ENCODE results near the gene MTMR2.

MTMR2 gene

GRCh38 chr11:95944623-95945022 lies 20.7 kb upstream of the MTMR2 start:
- H3K27me3 ChIP-seq (ENCODE audit: insufficient read depth, insufficient read length): no peaks in the 10 kb centered on the region
- H3K36me3 ChIP-seq (ENCODE audit: insufficient read depth, insufficient read length, low read length): no peaks in the 10 kb centered on the region
- no peaks in the 10 kb centered on the region for H3K4me1 ChIP-seq (ENCODE audit: insufficient read depth, insufficient read length)
- no peak for TF ChIP-seq YY1 (IDR thresholded peaks at IDR 0.05; ENCODE audit: insufficient read depth, insufficient read length)
- TF ChIP-seq SUZ12 (IDR thresholded peaks at IDR 0.05; ENCODE audit: extremely low read depth, insufficient read depth, insufficient read length): no peak
- no peak for TF ChIP-seq ZNF274 (IDR thresholded peaks at IDR 0.05; ENCODE audit: low read depth, low read length)
- H3K4me3 ChIP-seq (ENCODE audit: insufficient read length, low read depth): no peak overlapping the region
- DNase-seq (ENCODE audit: low read depth, low spot score): no peak
- H3K9me3 ChIP-seq (ENCODE audit: insufficient read depth, low read length): peaks cover 29% of the 10 kb centered on the region
- no peak overlapping the region for H3K9ac ChIP-seq (ENCODE audit: insufficient read length, low read depth)

GRCh38 chr11:95943546-95943945 lies 19.6 kb upstream of the MTMR2 start:
- no peak for TF ChIP-seq YY1 (IDR thresholded peaks at IDR 0.05; ENCODE audit: insufficient read depth, insufficient read length)
- TF ChIP-seq SUZ12 (IDR thresholded peaks at IDR 0.05; ENCODE audit: extremely low read depth, insufficient read depth, insufficient read length): no peak
- no peak for TF ChIP-seq ZNF274 (IDR thresholded peaks at IDR 0.05; ENCODE audit: low read depth, low read length)
- H3K9ac ChIP-seq (ENCODE audit: insufficient read length, low read depth): no peak overlapping the region
- H3K27me3 ChIP-seq (ENCODE audit: insufficient read depth, insufficient read length): no peaks in the 10 kb centered on the region
- no peaks in the 10 kb centered on the region for H3K36me3 ChIP-seq (ENCODE audit: insufficient read depth, insufficient read length, low read length)
- no peak overlapping the region for H3K4me3 ChIP-seq (ENCODE audit: insufficient read length, low read depth)
- DNase-seq (ENCODE audit: low read depth, low spot score): no peak
- H3K9me3 ChIP-seq (ENCODE audit: insufficient read depth, low read length): peaks cover 26% of the 10 kb centered on the region
- H3K4me1 ChIP-seq (ENCODE audit: insufficient read depth, insufficient read length): no peaks in the 10 kb centered on the region

- no peaks in the 10 kb centered on the region for H3K4me1 ChIP-seq (ENCODE audit: insufficient read depth, insufficient read length)
- peaks cover 5% of the 10 kb centered on the region; the same call in 1 of the 2 replicates for H3K9me3 ChIP-seq (ENCODE audit: insufficient read depth, low read length)
- no peaks in the 10 kb centered on the region for H3K36me3 ChIP-seq (ENCODE audit: insufficient read depth, insufficient read length, low read length)
- no peak for DNase-seq (ENCODE audit: low read depth, low spot score)
- H3K9ac ChIP-seq (ENCODE audit: insufficient read length, low read depth): no peak overlapping the region
- no peak for TF ChIP-seq YY1 (IDR thresholded peaks at IDR 0.05; ENCODE audit: insufficient read depth, insufficient read length)
- TF ChIP-seq ZNF274 (IDR thresholded peaks at IDR 0.05; ENCODE audit: low read depth, low read length): no peak
- TF ChIP-seq SUZ12 (IDR thresholded peaks at IDR 0.05; ENCODE audit: extremely low read depth, insufficient read depth, insufficient read length): no peak
- no peaks in the 10 kb centered on the region for H3K27me3 ChIP-seq (ENCODE audit: insufficient read depth, insufficient read length)
- H3K4me3 ChIP-seq (ENCODE audit: insufficient read length, low read depth): no peak overlapping the region
Measured at GRCh38 chr11:95939091-95939490, 15.2 kb upstream of the MTMR2 start.

GRCh38 chr11:95937358-95937757 lies 13.5 kb upstream of the MTMR2 start:
- Histone ChIP-seq H3K36me3 (ENCODE audit: insufficient read depth, insufficient read length, low read length) (no peaks in the 10 kb centered on the region), H3K9me3 (ENCODE audit: insufficient read depth, low read length) (no peaks in the 10 kb centered on the region), H3K4me3 (ENCODE audit: insufficient read length, low read depth) (no peak overlapping the region), H3K27me3 (ENCODE audit: insufficient read depth, insufficient read length) (no peaks in the 10 kb centered on the region), H3K9ac (ENCODE audit: insufficient read length, low read depth) (no peak overlapping the region), H3K4me1 (ENCODE audit: insufficient read depth, insufficient read length) (no peaks in the 10 kb centered on the region)
- TF ChIP-seq SUZ12 (IDR thresholded peaks at IDR 0.05; ENCODE audit: extremely low read depth, insufficient read depth, insufficient read length): no peak
- TF ChIP-seq ZNF274 (IDR thresholded peaks at IDR 0.05; ENCODE audit: low read depth, low read length): no peak
- no peak for TF ChIP-seq YY1 (IDR thresholded peaks at IDR 0.05; ENCODE audit: insufficient read depth, insufficient read length)
- no peak for DNase-seq (ENCODE audit: low read depth, low spot score)

GRCh38 chr11:95933594-95933993 lies 9.7 kb upstream of the MTMR2 start:
- H3K4me1 ChIP-seq (ENCODE audit: insufficient read depth, insufficient read length): no peaks in the 10 kb centered on the region
- H3K4me3 ChIP-seq (ENCODE audit: insufficient read length, low read depth): no peak overlapping the region
- TF ChIP-seq ZNF274 (IDR thresholded peaks at IDR 0.05; ENCODE audit: low read depth, low read length) (no peak), SUZ12 (IDR thresholded peaks at IDR 0.05; ENCODE audit: extremely low read depth, insufficient read depth, insufficient read length) (no peak), YY1 (IDR thresholded peaks at IDR 0.05; ENCODE audit: insufficient read depth, insufficient read length) (no peak)
- H3K27me3 ChIP-seq (ENCODE audit: insufficient read depth, insufficient read length): no peaks in the 10 kb centered on the region
- no peaks in the 10 kb centered on the region for H3K36me3 ChIP-seq (ENCODE audit: insufficient read depth, insufficient read length, low read length)
- no peaks in the 10 kb centered on the region for H3K9me3 ChIP-seq (ENCODE audit: insufficient read depth, low read length)
- H3K9ac ChIP-seq (ENCODE audit: insufficient read length, low read depth): no peak overlapping the region
- no peak for DNase-seq (ENCODE audit: low read depth, low spot score)

GRCh38 chr11:95931916-95932315 lies 8.0 kb upstream of the MTMR2 start:
- TF ChIP-seq SUZ12 (IDR thresholded peaks at IDR 0.05; ENCODE audit: extremely low read depth, insufficient read depth, insufficient read length): no peak
- no peak for TF ChIP-seq ZNF274 (IDR thresholded peaks at IDR 0.05; ENCODE audit: low read depth, low read length)
- no peak for TF ChIP-seq YY1 (IDR thresholded peaks at IDR 0.05; ENCODE audit: insufficient read depth, insufficient read length)
- Histone ChIP-seq H3K4me1 (ENCODE audit: insufficient read depth, insufficient read length) (no peaks in the 10 kb centered on the region), H3K36me3 (ENCODE audit: insufficient read depth, insufficient read length, low read length) (no peaks in the 10 kb centered on the region), H3K9ac (ENCODE audit: insufficient read length, low read depth) (no peak overlapping the region), H3K4me3 (ENCODE audit: insufficient read length, low read depth) (no peak overlapping the region), H3K9me3 (ENCODE audit: insufficient read depth, low read length) (no peaks in the 10 kb centered on the region), H3K27me3 (ENCODE audit: insufficient read depth, insufficient read length) (no peaks in the 10 kb centered on the region)
- DNase-seq (ENCODE audit: low read depth, low spot score): no peak

- Histone ChIP-seq H3K36me3 (ENCODE audit: insufficient read depth, insufficient read length, low read length) (no peaks in the 10 kb centered on the region), H3K4me3 (ENCODE audit: insufficient read length, low read depth) (no peak overlapping the region), H3K9me3 (ENCODE audit: insufficient read depth, low read length) (no peaks in the 10 kb centered on the region), H3K9ac (ENCODE audit: insufficient read length, low read depth) (no peak overlapping the region), H3K4me1 (ENCODE audit: insufficient read depth, insufficient read length) (no peaks in the 10 kb centered on the region), H3K27me3 (ENCODE audit: insufficient read depth, insufficient read length) (no peaks in the 10 kb centered on the region)
- TF ChIP-seq ZNF274 (IDR thresholded peaks at IDR 0.05; ENCODE audit: low read depth, low read length) (no peak), SUZ12 (IDR thresholded peaks at IDR 0.05; ENCODE audit: extremely low read depth, insufficient read depth, insufficient read length) (no peak), YY1 (IDR thresholded peaks at IDR 0.05; ENCODE audit: insufficient read depth, insufficient read length) (no peak)
- DNase-seq (ENCODE audit: low read depth, low spot score): no peak
Measured at GRCh38 chr11:95930948-95931347, 7.0 kb upstream of the MTMR2 start.
